MCF 10A (cell line): ENCODE measurements around the gene ARF1. TPM values are rescaled to one million over a fixed set of nuclear protein-coding genes. Genes with fewer than 3 reads are reported as not detected.

ENCODE experiments used
- BruUV-seq: library from RNA; stranded (reverse); fragments of 400-500 nt; replicated peaks from 2 replicates; lab custom pipeline; 2021; lab: Mats Ljungman, UMichigan
- CTCF ChIA-PET: fragments of 300-600 bp; sonication (Branson Sonifier 250); formaldehyde crosslinking; extraction: SDS; loops from one replicate; lab custom pipeline; 2021; ENCODE audit warnings: antibody characterized with exemption, inconsistent platforms; lab: Yijun Ruan, JAX
- POLR2A ChIA-PET: fragments of 300-600, 350-650 bp; sonication (Branson Sonifier 250); formaldehyde crosslinking; extraction: SDS; loops from one replicate; lab custom pipeline; 2020; ENCODE audit warnings: antibody characterized with exemption, inconsistent platforms; lab: Yijun Ruan, JAX
- DNase-seq: peaks from one replicate; pipeline ENCODE4 v3.0.0-alpha.2; 2018; ENCODE audit not compliant: unreplicated experiment
- H3K27ac Mint-ChIP-seq: one replicate; pipeline ENCODE4 v1.8.0; 2022; ENCODE audit warnings: mild to moderate bottlenecking, low read depth, mixed read lengths; ENCODE audit not compliant: unreplicated experiment
- H3K27me3 Mint-ChIP-seq: one replicate; pipeline ENCODE4 v1.8.0; 2022; ENCODE audit warnings: mixed read lengths; ENCODE audit not compliant: insufficient read depth, unreplicated experiment
- H3K36me3 Mint-ChIP-seq: one replicate; pipeline ENCODE4 v1.8.0; 2022; ENCODE audit warnings: mild to moderate bottlenecking, moderate library complexity, mixed read lengths; ENCODE audit not compliant: insufficient read depth, unreplicated experiment
- H3K4me1 Mint-ChIP-seq: one replicate; pipeline ENCODE4 v1.8.0; 2022; ENCODE audit warnings: mixed read lengths; ENCODE audit not compliant: insufficient read depth, unreplicated experiment
- H3K4me3 Mint-ChIP-seq: one replicate; pipeline ENCODE4 v1.8.0; 2022; ENCODE audit warnings: mild to moderate bottlenecking, moderate library complexity, mixed read lengths; ENCODE audit not compliant: unreplicated experiment
- H3K9me3 Mint-ChIP-seq: one replicate; pipeline ENCODE4 v1.8.0; 2022; ENCODE audit warnings: mixed read lengths; ENCODE audit not compliant: unreplicated experiment
- intact Hi-C: fragments of 100-400 bp; cut with micrococcal nuclease; formaldehyde crosslinking; loops from 2 replicates; pipeline ENCODE4 v1.14.1; 2022
- total RNA-seq: library from RNA; stranded (reverse); gene quantifications from 2 replicates; pipeline ENCODE4 v1.2.3, GENCODE V29; 2022
- TF ChIP-seq, protein P1 (sequence below): fragments of 200-600 bp; IDR thresholded peaks from one replicate; pipeline ENCODE4 v1.8.0; 2022; ENCODE audit warnings: antibody characterized with exemption, mild to moderate bottlenecking; ENCODE audit not compliant: unreplicated experiment

ARF1 gene
- total RNA-seq, 1 experiment from 2014 or later, result 870 TPM

DNA sequence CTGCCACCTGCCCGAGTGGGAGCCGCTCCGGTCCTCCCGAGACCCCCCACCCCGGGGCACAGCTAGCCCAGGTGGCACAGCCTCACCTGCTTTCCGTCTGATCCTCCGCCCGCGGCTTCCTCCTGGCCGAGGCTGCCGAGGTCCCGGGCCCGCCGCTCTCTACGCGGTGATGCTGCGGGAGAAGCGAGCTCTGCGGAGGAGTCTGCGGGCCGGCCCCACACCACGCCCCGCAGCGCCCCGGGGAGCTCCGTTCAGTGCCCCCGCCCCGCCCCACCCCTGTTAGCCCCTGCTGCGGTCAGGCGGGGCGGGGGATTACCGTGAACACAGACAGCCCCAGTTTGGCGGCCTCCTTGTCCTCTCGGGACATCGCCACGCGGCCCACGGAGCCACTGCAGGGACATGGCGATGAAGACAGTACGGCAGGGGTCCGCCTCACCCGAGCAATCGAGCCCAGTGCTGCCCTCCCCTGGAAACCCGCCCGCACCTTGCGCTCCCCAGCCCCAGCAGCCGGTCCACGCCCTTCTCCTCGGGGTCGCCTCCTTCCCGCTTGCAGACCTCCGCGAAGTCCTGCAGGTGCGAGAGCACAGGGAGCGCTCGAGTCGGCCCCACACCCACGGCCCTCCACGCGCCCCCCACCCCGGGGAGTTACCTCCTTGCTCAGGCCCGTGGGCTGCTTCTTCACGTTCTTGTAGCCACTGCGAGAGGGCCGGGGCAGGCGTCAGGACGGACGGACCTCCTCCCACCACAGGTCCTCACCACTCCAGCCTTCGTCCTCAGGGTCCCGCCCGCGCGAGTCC is 19.7 kb downstream of the ARF1 start:
- POLR2A ChIA-PET, result interaction anchor here (0.8 to 5.6 kb wide), 9 partner anchors 13 to 357 kb away, joined by 3 to 56 read pairs (median 7); partner anchors contain the start of gene ARF1

DNA sequence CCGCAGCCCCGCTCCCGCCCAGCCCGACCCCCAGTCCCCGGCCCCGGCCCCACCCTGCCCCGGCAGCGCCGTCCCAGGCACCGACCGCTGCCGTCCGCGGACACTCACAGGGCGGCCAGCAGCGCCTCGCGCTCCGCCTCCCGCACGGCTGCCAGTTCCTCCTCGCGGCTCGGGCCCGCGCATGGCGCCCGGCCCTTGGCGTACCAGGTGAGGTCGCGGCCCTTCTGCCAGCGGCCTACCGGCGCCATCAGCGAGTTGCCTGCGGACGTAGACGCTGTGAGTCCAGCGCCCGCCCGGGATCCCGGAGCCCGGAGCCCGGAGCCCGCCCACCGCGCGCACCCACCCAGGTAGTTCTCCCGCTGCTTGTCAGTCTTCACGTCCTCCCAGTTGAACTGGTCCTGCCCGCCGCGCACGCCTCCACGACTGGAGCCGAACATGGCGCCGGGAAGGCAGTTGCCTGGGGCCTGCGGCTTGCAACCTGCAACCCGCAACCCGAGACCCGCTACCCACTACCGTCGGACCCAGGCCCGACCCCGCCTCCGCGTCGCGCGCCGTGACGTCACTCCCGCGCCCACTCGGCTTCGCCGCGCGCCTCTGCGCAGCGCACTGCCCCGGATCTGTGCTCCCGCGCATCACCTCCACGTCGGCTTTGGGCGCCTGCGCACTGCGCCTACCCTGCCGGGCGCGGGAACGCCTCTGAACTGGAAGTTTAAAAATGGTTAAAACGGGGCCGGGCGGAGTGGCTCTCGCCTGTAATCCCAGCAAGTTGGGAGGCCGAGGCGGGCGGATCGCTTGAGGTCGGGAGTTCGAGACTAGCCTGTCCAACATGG is 20.5 kb downstream of the ARF1 start, which contains the start of gene C1orf35:
Gene C1orf35, minus strand, starts transcription at position 535 of the 830 bp plus-strand sequence. Its CDS starts 98 bp downstream, at position 437.
- intact Hi-C loops, result loop anchor here (1.0 to 10.0 kb wide), 3 partner anchors 18 to 618 kb away; no protein-coding TSS in a partner anchor
- no peaks in the 10 kb centered on the region for H3K27me3 Mint-ChIP-seq
- peak; percentile 98 for DNase-seq
- no peaks in the 10 kb centered on the region for H3K9me3 Mint-ChIP-seq
- H3K4me3 Mint-ChIP-seq, result peak within 1 kb of the TSS; percentile 87
- TF ChIP-seq, protein P1, sequence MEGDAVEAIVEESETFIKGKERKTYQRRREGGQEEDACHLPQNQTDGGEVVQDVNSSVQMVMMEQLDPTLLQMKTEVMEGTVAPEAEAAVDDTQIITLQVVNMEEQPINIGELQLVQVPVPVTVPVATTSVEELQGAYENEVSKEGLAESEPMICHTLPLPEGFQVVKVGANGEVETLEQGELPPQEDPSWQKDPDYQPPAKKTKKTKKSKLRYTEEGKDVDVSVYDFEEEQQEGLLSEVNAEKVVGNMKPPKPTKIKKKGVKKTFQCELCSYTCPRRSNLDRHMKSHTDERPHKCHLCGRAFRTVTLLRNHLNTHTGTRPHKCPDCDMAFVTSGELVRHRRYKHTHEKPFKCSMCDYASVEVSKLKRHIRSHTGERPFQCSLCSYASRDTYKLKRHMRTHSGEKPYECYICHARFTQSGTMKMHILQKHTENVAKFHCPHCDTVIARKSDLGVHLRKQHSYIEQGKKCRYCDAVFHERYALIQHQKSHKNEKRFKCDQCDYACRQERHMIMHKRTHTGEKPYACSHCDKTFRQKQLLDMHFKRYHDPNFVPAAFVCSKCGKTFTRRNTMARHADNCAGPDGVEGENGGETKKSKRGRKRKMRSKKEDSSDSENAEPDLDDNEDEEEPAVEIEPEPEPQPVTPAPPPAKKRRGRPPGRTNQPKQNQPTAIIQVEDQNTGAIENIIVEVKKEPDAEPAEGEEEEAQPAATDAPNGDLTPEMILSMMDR, result no peak
- H3K4me1 Mint-ChIP-seq, result peaks cover 23% of the 10 kb centered on the region
- peaks cover 69% of the 10 kb centered on the region for H3K36me3 Mint-ChIP-seq
- ChIA-PET CTCF (interaction anchor here (0.7 to 0.9 kb wide), 3 partner anchors 19 to 49 kb away, joined by 3 to 5 read pairs (median 4); no protein-coding TSS in a partner anchor), POLR2A (interaction anchor here (0.6 to 10.8 kb wide), 9 partner anchors 11 to 354 kb away, joined by 3 to 128 read pairs (median 4); partner anchors contain the start of genes ARF1 and IBA57)
- H3K27ac Mint-ChIP-seq, result peak within 1 kb of the TSS; percentile 80
- TSS peak; percentile 33 for BruUV-seq

More for the DNA sequence above, 19.7 kb downstream of the ARF1 start:
- no TSS peak for BruUV-seq
- H3K4me1 Mint-ChIP-seq, result peaks cover 26% of the 10 kb centered on the region
- DNase-seq, result peak; percentile 67
- peaks cover 77% of the 10 kb centered on the region for H3K36me3 Mint-ChIP-seq
- intact Hi-C loops, result loop anchor here (1.0 to 10.0 kb wide), 3 partner anchors 17 to 617 kb away; no protein-coding TSS in a partner anchor
- TF ChIP-seq, protein P1, result peak; percentile 21
- CTCF ChIA-PET, result interaction anchor here (0.6 to 3.2 kb wide), 4 partner anchors 15 to 103 kb away, joined by 3 to 12 read pairs (median 6); partner anchors contain the start of genes ARF1 and GJC2
- H3K4me3 Mint-ChIP-seq, result peak overlapping the region; percentile 87
- peak overlapping the region; percentile 80 for H3K27ac Mint-ChIP-seq
- H3K27me3 Mint-ChIP-seq, result no peaks in the 10 kb centered on the region
- H3K9me3 Mint-ChIP-seq, result no peaks in the 10 kb centered on the region

DNA sequence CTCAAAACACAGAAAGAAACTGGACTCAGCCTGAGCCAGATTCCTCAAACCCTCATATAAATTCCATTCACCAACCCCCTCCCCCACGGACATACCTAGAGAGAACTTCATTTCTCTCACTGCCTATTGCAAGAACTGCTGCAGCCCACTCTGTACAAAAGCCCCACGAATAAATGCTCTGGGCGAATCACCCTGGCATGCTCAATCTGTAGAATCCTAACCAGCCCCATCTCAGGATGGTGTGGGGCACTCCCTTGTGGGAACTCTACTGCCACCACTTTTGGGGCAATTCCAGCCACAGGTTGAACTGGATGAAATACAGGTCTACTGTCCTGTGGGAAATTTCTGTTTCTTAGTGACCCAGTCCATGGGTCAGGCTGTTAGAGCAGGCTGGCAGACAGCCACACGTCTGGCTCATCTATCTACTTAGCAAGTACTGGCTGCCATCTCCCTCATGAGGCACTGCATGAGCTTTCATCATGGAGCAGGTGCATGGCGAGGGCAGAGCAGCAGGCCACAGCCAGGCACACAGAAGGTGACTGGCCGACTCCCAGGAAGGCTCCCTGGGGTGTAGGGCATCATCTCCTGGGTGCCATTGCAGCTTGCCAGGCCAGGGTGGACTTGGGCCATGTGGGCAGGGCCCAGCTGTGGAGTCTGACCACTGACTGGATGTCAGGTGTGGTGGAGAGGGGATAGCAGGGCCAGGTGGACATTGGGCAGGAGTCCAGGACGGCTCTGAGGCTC is 22.2 kb downstream of the ARF1 start:
- H3K4me1 Mint-ChIP-seq, result peaks cover 18% of the 10 kb centered on the region
- no peaks in the 10 kb centered on the region for H3K9me3 Mint-ChIP-seq
- intact Hi-C loops, result loop anchor here (10.0 kb wide), 1 partner anchor 620 kb away; no protein-coding TSS in a partner anchor
- peak overlapping the region; percentile 50 for H3K27ac Mint-ChIP-seq
- POLR2A ChIA-PET, result interaction anchor here (0.6 to 10.8 kb wide), 4 partner anchors 12 to 371 kb away, joined by 3 to 128 read pairs (median 8); partner anchors contain the start of gene ARF1
- peak overlapping the region; percentile 87 for H3K4me3 Mint-ChIP-seq
- DNase-seq, result no peak
- BruUV-seq, result no TSS peak
- CTCF ChIA-PET, result interaction anchor here (0.6 to 1.2 kb wide), 3 partner anchors 14 to 105 kb away, joined by 3 to 5 read pairs (median 3); no protein-coding TSS in a partner anchor
- TF ChIP-seq, protein P1, result no peak
- peaks cover 52% of the 10 kb centered on the region for H3K36me3 Mint-ChIP-seq
- no peaks in the 10 kb centered on the region for H3K27me3 Mint-ChIP-seq
